ENCODE results near the gene GMPS.

- TF ChIP-seq CTCF (IDR thresholded peaks at IDR 0.05) = no peak
- no peak for TF ChIP-seq POLR2A (IDR thresholded peaks at IDR 0.05)
Observed at GRCh38 chr3:155957412-155957880, 87.0 kb downstream of the GMPS start.
